SU-DHL-6 (cell line): ENCODE measurements around the gene AMFR.

Experiments
- H2AFZ ChIP-seq: fragments of 200-600 bp; sonication (generic); 2 replicates; pipeline ENCODE4 v1.6.1; 2014; ENCODE audit warnings: low read depth, mild to moderate bottlenecking, moderate library complexity, mixed read lengths, antibody characterized with exemption, low read length; ENCODE audit not compliant: severe bottlenecking
- H3F3A ChIP-seq: fragments of 200-600 bp; shearing (Covaris generic); 2 replicates; pipeline ENCODE4 v1.6.0; 2016; ENCODE audit warnings: antibody characterized with exemption, mild to moderate bottlenecking; ENCODE audit not compliant: insufficient read depth
- H3K27ac ChIP-seq: fragments of 200-600 bp; sonication (generic); 2 replicates; pipeline ENCODE4 v1.5.1; 2016; ENCODE audit warnings: low read depth, mild to moderate bottlenecking, low read length, moderate library complexity, mixed read lengths
- H3K27me3 ChIP-seq: fragments of 200-600 bp; sonication (generic), shearing (Covaris generic); 2 replicates; pipeline ENCODE4 v1.6.0; 2014; ENCODE audit warnings: mild to moderate bottlenecking, low read length
- H3K36me3 ChIP-seq: fragments of 200-600 bp; sonication (generic); 2 replicates; pipeline ENCODE4 v1.6.1; 2014; ENCODE audit warnings: mild to moderate bottlenecking, low read length, mixed read lengths
- H3K4me2 ChIP-seq: fragments of 300-600, 200-600 bp; shearing (Covaris generic), sonication (generic); 2 replicates; pipeline ENCODE4 v1.6.0; 2014; ENCODE audit warnings: low read length, low read depth, mild to moderate bottlenecking; ENCODE audit not compliant: poor library complexity, severe bottlenecking
- H3K4me3 ChIP-seq: fragments of 200-600 bp; sonication (generic); 2 replicates; pipeline ENCODE4 v1.5.1; 2014; ENCODE audit warnings: antibody characterized with exemption, low read length, mild to moderate bottlenecking, mixed read lengths; ENCODE audit not compliant: insufficient read depth, poor library complexity, severe bottlenecking
- H3K79me2 ChIP-seq: fragments of 200-600 bp; sonication (generic); 2 replicates; pipeline ENCODE4 v1.6.1; 2014; ENCODE audit warnings: mild to moderate bottlenecking, low read length, moderate library complexity; ENCODE audit not compliant: insufficient read depth
- H3K9ac ChIP-seq: fragments of 200-600 bp; sonication (generic); 2 replicates; pipeline ENCODE4 v1.7.0; 2014; ENCODE audit warnings: mild to moderate bottlenecking, low read length
- H3K9me2 ChIP-seq: fragments of 200-600 bp; sonication (generic); replicated peaks from 2 replicates; pipeline ENCODE4 v1.6.1; 2014; ENCODE audit warnings: low read length; ENCODE audit not compliant: insufficient read depth
- H3K9me3 ChIP-seq: fragments of 200-600 bp; sonication (generic); 2 replicates; pipeline ENCODE4 v1.6.1; 2014; ENCODE audit warnings: low read length, mixed read lengths; ENCODE audit not compliant: insufficient read depth
- H4K20me1 ChIP-seq: fragments of 200-600 bp; sonication (generic); 2 replicates; pipeline ENCODE4 v1.6.1; 2014; ENCODE audit warnings: low read depth, mild to moderate bottlenecking, antibody characterized with exemption, low read length, moderate library complexity, mixed read lengths
- CTCF ChIP-seq: fragments of 200-600 bp; sonication (generic); IDR thresholded peaks from one replicate; pipeline ENCODE4 v1.5.1; 2017; ENCODE audit warnings: antibody characterized with exemption, mild to moderate bottlenecking, low read length, moderate library complexity; ENCODE audit not compliant: insufficient read depth, poor library complexity, severe bottlenecking
- EZH2phosphoT487 ChIP-seq: fragments of 200-600 bp; sonication (generic), shearing (Covaris generic); conservative IDR thresholded peaks from 2 replicates; pipeline ENCODE4 v1.6.1; 2018; ENCODE audit warnings: mild to moderate bottlenecking, antibody characterized with exemption, low read length, moderate library complexity, mixed read lengths

Gene AMFR

GRCh38 chr16:56316545-56316944, 108.8 kb downstream of the AMFR start:
- no peaks in the 10 kb centered on the region for H3K36me3 ChIP-seq
- no peaks in the 10 kb centered on the region for H3K9me3 ChIP-seq
- no peak overlapping the region for H3K4me2 ChIP-seq
- no peaks in the 10 kb centered on the region for H3K27me3 ChIP-seq
- no peaks in the 10 kb centered on the region for H4K20me1 ChIP-seq
- TF ChIP-seq CTCF: no peak
- no peak overlapping the region for H2AFZ ChIP-seq
- no peak overlapping the region for H3K27ac ChIP-seq
- no peak overlapping the region for H3K4me3 ChIP-seq
- no peaks in the 10 kb centered on the region for H3K79me2 ChIP-seq
- H3K9ac ChIP-seq: no peak overlapping the region
- no peaks in the 10 kb centered on the region for H3F3A ChIP-seq
- H3K9me2 ChIP-seq: no peaks in the 10 kb centered on the region

- Histone ChIP-seq H3K27me3 (no peaks in the 10 kb centered on the region), H3K9me2 (no peaks in the 10 kb centered on the region), H4K20me1 (no peaks in the 10 kb centered on the region), H3K36me3 (no peaks in the 10 kb centered on the region), H3K79me2 (no peaks in the 10 kb centered on the region), H3K4me2 (no peak overlapping the region), H3K27ac (no peak overlapping the region), H3K9me3 (no peaks in the 10 kb centered on the region), H2AFZ (no peak overlapping the region), H3K9ac (no peak overlapping the region), H3F3A (no peaks in the 10 kb centered on the region), H3K4me3 (no peak overlapping the region)
- TF ChIP-seq EZH2phosphoT487: no peak
- no peak for TF ChIP-seq CTCF
Observed at GRCh38 chr16:56315955-56316354, 109.4 kb downstream of the AMFR start.

- Histone ChIP-seq H3K36me3 (no peaks in the 10 kb centered on the region), H3K9me2 (no peaks in the 10 kb centered on the region), H3F3A (no peaks in the 10 kb centered on the region), H3K9ac (no peak overlapping the region), H4K20me1 (no peaks in the 10 kb centered on the region), H3K79me2 (no peaks in the 10 kb centered on the region), H3K4me3 (no peak overlapping the region), H3K27me3 (no peaks in the 10 kb centered on the region), H3K9me3 (no peaks in the 10 kb centered on the region), H3K4me2 (no peak overlapping the region), H2AFZ (no peak overlapping the region), H3K27ac (no peak overlapping the region)
- TF ChIP-seq CTCF (no peak), EZH2phosphoT487 (no peak)
Observed at GRCh38 chr16:56314244-56314850, 111.0 kb downstream of the AMFR start.
